Kidney capillary endothelial cell (primary cell): ENCODE data around the gene BNC2.
A peak's percentile ranks its signal among the peaks of the same experiment; 100 is the strongest.
"Not testable (repeated sequence)": the region's sequence is repeated elsewhere in the genome, so short reads cannot be mapped to it uniquely, and the experiment has no call there.

Experiments
- DNase-seq: peaks from one replicate; pipeline ENCODE4 v3.0.0-alpha.2; 2018; ENCODE audit warnings: low spot score

BNC2 gene, protein sequence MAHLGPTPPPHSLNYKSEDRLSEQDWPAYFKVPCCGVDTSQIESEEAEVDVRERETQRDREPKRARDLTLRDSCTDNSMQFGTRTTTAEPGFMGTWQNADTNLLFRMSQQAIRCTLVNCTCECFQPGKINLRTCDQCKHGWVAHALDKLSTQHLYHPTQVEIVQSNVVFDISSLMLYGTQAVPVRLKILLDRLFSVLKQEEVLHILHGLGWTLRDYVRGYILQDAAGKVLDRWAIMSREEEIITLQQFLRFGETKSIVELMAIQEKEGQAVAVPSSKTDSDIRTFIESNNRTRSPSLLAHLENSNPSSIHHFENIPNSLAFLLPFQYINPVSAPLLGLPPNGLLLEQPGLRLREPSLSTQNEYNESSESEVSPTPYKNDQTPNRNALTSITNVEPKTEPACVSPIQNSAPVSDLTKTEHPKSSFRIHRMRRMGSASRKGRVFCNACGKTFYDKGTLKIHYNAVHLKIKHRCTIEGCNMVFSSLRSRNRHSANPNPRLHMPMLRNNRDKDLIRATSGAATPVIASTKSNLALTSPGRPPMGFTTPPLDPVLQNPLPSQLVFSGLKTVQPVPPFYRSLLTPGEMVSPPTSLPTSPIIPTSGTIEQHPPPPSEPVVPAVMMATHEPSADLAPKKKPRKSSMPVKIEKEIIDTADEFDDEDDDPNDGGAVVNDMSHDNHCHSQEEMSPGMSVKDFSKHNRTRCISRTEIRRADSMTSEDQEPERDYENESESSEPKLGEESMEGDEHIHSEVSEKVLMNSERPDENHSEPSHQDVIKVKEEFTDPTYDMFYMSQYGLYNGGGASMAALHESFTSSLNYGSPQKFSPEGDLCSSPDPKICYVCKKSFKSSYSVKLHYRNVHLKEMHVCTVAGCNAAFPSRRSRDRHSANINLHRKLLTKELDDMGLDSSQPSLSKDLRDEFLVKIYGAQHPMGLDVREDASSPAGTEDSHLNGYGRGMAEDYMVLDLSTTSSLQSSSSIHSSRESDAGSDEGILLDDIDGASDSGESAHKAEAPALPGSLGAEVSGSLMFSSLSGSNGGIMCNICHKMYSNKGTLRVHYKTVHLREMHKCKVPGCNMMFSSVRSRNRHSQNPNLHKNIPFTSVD

GRCh38 chr9:16870596-16871335, at the start of gene BNC2:
Gene BNC2, minus strand, starts transcription at chr9:16870670. Its CDS starts 22 bp downstream, at chr9:16870648.
- DNase-seq, result no peak

GRCh38 chr9:16918920-16919319, 48.5 kb upstream of the BNC2 start:
- no peak for DNase-seq

- no peak for DNase-seq
These were observed 44.8 kb upstream of the BNC2 start for GRCh38 chr9:16915126-16915831.

- no peak for DNase-seq
These were observed 41.7 kb upstream of the BNC2 start for GRCh38 chr9:16912197-16912596.

GRCh38 chr9:16908206-16908605, 37.7 kb upstream of the BNC2 start:
- DNase-seq, result not testable (repeated sequence)

GRCh38 chr9:16904655-16905054, 34.2 kb upstream of the BNC2 start:
- DNase-seq, result no peak

DNA sequence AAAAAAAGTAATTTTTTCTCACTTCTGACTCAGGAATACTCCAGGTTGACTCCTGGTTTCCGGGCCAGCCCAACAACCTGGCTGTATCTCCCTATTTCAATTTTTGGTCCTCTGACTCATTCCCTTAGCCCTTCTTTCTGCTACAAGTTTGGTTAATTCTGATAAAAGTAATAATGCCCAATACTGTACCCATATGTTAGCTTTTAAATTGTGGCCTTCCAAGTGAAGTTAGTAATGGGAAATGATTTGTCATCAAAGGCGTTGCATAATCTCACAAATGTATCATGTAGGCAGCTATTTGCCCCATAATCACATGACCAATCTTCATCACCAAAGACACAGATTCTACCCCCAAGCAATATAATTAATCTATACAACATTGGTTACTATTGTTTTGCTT, 31.1 kb upstream of the BNC2 start:
- no peak for DNase-seq

DNA sequence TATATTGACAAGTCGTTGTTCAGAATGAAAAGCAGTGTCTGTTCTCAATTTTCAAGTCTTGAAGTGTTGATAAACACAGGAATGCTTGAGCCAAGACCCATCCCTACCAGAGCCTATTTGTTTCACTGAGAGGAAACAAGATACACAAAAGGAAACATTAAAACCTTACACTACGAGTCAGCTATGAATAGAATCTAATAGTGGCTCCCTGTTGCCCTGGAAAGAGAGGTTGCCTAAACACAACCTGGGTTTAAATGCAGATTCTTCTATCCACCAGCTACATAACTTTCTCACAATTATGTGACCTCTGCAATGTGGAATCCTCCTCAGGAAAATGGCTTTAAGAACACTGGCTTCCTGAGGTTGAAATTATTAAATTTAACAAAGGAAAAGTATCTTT, 29.1 kb upstream of the BNC2 start:
- no peak for DNase-seq

DNA sequence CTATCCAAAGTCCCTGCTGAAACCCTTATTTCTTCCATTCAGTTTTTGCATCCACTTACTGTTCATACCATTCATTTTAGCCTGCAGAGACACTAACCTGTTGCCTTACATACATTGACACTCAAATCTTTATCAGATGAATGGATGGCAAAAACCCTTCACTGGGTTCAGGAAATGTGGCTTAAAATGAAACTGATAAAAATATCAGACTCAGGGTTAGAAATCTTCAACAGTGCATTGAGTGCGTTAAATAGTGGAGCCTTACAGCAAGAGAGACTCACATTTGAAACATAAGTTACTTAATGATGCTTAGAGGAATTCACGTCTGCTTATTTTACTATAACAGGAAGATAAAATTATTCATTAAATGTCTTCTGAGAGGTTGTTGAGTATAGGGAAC, 28.0 kb upstream of the BNC2 start:
- DNase-seq, result no peak

DNA sequence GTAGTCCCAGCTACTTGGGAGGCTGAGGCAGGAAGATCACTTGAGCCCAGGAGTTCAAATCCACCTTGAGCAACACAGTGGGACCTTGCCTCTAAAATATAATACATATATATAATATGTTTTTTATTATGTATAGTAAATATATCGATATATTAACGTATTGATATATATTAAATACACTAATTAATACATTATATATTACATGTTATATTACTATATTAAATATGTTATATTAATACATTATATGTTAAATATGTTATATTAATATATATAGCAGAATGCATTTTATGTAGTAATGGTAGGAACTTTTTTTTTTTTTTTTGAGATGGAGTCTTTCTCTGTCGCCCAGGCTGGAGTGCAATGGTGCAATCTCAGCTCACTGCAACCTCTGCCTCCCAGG, 18.1 kb upstream of the BNC2 start:
- no peak for DNase-seq

DNA sequence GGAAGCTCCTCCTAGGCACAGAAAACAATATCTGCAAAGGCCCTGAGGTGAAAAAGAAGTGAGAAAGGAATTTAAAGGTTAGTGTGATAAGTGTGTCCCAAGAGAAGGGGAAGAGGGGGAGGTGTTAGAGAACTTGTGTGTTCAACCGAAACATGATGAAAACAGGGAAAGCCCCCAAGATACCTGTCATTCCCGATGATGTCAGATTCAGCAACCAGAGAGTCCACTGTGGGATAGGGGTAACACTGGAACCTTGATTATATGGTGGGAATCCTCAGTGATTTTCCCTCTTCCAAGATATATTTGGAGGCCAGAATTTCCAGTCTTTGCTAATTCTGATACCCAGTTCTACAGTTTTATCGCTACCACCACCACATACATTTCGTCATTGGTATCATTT, 15.5 kb upstream of the BNC2 start:
- DNase-seq, result no peak

DNA sequence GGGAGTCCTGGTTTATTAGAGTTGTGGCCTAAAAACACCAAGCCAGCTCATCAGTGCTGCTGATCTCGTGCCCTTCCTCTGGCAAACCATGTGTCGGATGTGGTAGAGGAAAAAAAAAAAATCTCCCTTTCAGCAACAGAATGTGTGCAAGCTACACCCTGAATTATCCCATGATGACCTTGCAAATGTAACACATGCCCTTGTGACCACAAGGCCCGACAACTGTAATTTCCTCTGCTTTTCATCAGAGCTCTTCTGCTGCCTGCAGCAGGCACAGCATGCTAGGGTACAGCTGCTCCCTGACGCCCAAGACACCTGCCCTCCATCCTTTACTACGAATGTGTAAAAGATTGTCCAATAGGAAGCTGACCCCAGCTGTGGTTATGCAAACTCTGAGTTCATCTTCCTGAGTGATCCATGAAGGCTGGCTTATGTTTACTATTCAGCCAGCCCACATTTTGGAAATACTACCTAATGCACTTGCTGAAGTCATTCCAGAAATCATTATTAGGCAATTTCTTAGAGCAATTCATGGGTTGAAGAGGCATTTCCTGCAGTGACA, 14.6 kb upstream of the BNC2 start:
- DNase-seq, result no peak

- DNase-seq, result no peak
These were observed 13.9 kb upstream of the BNC2 start for GRCh38 chr9:16884373-16884772.

GRCh38 chr9:16883586-16883985, 13.1 kb upstream of the BNC2 start:
- no peak for DNase-seq

- not testable (repeated sequence) for DNase-seq
These were observed 12.0 kb upstream of the BNC2 start for GRCh38 chr9:16882440-16882839.

DNA sequence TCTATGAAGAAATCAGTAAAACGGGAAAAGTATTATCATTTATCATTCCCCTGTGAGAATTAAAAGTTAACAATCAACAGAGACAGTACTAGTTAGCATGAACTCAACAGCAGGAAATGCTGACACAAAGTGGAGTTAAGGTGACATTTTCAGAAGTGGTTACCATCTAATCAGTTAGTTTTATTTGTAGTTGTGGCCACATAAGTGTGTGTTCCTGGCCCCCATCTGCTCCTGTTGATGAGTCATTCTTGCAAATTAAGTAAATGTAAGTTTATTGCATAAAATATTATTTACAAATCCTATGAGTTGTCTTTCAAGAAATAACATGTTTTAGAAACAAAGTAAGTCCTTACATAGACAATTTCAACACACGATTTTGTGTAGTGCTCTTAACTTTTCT, 8.9 kb upstream of the BNC2 start:
- no peak for DNase-seq

DNA sequence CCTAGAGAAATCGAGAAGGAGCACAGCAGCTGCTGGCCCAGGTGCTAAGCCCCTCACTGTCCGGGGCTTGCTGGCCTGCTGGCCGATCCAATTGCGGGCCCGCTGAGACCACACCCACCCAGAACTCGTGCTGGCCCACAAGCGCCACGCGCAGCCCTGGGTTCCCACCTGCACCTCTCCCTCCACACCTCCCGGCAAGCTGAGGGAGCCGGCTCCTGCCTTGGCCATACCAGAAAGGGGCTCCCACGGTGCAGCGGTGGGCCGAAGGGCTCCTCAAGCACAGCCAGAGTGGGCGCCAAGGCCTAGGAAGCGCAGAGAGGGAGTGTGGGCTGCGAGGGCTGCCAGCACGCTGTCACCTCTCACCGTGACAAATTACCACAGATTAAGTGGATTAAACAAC, 6.8 kb upstream of the BNC2 start:
- DNase-seq, result no peak

DNA sequence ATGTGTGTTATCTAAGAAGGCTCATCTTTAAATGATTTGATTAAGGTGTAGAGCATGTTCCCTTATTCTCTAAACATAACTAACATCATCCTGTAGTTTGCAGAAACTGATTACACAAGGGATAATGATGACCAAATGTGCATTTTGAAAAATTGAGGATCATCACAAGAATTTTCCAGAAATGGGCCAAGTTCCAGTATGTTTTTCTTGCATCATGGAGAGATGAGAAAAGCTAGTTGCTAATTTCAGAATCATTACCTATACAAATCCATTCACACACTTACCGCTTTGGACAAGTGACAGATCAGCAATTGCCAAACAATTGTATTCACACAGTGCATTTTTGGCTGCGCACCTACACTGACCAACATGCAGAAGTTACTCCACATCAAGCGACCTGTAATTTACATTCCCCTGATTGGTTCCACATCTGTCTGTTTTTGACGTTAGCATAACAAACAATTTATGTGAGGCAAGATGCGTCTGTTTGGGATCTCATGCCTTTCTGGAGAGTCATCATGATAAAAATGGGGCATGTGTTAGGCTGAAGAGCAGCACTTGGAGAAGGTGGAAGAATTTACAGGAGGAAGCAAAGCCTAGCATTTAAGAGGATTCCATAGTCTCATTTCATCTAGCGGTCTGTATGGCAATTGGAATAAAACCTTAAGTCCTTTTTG, 2.8 kb upstream of the BNC2 start:
- DNase-seq, result no peak

DNA sequence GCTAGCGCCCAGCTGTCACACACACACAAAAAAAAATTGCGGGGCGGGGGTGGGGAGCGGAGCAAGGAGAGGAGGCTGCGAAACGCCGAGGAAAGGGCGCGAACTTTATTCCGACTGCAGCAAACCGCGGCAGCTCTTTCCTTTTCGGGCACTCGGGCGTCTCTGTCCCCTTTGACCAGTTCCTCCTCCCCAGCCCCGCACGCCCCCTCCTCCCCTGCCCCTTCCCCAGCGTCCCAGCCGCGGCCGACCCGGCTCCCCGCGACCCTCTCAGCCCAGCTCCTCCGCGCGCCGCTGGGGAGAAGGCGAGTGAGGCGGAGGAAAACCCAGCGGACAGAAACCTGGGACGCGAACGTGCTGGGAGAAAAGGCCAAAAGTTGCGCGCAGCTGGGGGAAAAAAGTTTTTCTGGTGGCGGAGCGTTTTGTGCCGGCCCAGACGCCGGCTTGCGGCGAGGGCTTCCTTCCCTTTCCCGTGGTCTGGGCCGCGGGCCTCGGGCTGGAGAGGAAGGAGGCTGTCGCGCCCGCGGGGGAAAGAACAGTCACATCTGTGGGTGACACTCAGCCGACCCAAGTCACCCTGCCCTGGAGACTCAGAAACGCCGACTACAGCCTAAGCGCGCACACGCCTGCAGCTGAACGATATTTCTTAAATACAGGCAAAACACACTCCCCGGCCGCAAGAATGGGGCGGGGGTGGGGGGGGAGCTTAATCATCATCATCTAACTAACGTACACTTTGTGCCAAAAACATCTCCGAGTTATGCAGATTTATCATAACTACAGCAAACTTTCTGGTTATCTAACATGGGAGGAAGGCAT, 1.1 kb upstream of the BNC2 start:
- DNase-seq, result peak; percentile 34
